ENCODE data around the gene ACACB.

ACACB gene

DNA sequence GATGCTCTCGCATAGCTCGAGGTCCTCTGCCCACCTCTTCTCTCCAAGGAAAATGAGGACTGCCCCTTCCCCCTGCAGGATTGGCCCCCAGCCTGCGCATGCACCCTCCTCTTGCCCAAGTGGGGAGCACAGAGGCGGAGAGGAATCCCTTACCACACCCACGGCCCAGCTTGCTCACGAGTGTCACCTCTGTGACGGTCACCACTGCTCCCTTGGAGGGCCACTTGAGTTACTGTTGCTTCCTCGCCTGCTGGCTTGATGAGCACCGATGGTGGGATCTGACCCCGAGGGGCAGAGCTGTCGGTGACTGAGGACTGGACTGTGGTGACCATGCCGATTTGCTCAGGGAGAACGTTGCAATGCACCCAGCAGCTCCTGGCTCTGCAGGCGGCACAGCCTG, 151.0 kb downstream of the ACACB start:
- H3K9ac ChIP-seq (ENCODE audit: low read length) = no peak overlapping the region
- H3K79me2 ChIP-seq (ENCODE audit: insufficient read depth, low read length) = no peaks in the 10 kb centered on the region
- no peaks in the 10 kb centered on the region for H3F3A ChIP-seq (ENCODE audit: insufficient read depth, low read length)
- no peaks in the 10 kb centered on the region for H3K9me3 ChIP-seq (ENCODE audit: low read length)
- no peak overlapping the region for H3K4me2 ChIP-seq (ENCODE audit: low read length)
- no peak overlapping the region for H3K4me3 ChIP-seq (ENCODE audit: low read depth, low read length, poor library complexity, severe bottlenecking)
- no peaks in the 10 kb centered on the region for H3K9me2 ChIP-seq (ENCODE audit: low read depth, low read length)
- no peak for TF ChIP-seq EZH2 (IDR thresholded peaks at IDR 0.05; ENCODE audit: borderline replicate concordance, low read length)
- TF ChIP-seq, protein P1, sequence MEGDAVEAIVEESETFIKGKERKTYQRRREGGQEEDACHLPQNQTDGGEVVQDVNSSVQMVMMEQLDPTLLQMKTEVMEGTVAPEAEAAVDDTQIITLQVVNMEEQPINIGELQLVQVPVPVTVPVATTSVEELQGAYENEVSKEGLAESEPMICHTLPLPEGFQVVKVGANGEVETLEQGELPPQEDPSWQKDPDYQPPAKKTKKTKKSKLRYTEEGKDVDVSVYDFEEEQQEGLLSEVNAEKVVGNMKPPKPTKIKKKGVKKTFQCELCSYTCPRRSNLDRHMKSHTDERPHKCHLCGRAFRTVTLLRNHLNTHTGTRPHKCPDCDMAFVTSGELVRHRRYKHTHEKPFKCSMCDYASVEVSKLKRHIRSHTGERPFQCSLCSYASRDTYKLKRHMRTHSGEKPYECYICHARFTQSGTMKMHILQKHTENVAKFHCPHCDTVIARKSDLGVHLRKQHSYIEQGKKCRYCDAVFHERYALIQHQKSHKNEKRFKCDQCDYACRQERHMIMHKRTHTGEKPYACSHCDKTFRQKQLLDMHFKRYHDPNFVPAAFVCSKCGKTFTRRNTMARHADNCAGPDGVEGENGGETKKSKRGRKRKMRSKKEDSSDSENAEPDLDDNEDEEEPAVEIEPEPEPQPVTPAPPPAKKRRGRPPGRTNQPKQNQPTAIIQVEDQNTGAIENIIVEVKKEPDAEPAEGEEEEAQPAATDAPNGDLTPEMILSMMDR (IDR thresholded peaks at IDR 0.05; ENCODE audit: low read length) = no peak
- no peaks in the 10 kb centered on the region for H3K27me3 ChIP-seq (ENCODE audit: insufficient read depth, low read length)
- no peak overlapping the region for H3K27ac ChIP-seq (ENCODE audit: low read depth, low read length, poor library complexity, severe bottlenecking)
- no peaks in the 10 kb centered on the region for H3K4me1 ChIP-seq (ENCODE audit: insufficient read depth, low read length, severe bottlenecking)
- H4K20me1 ChIP-seq (ENCODE audit: insufficient read depth, low read length) = no peaks in the 10 kb centered on the region
- no peak overlapping the region for H2AFZ ChIP-seq (ENCODE audit: low read length)
- H3K36me3 ChIP-seq (ENCODE audit: insufficient read depth, low read length) = no peaks in the 10 kb centered on the region

DNA sequence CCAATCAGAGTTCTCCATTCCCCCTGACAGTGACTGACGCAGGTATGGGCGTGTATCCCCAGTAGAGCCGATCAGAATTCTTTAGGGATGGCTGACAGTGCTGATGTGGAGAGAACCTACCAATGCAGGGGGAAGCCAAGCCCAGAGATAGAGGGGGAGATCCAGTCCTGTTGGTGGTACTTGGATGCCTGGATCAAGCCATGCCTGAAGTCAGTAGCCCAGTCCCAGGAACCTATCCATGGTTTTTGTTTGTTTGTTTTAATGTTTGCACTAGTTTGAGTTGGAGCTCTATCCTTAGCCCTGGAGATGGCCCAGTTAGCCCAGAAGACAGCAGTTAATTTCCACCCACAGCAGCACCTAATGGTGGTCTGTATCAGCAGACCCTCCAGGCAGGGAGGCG, 152.5 kb downstream of the ACACB start:
- Histone ChIP-seq H3K9me2 (ENCODE audit: low read depth, low read length) (no peaks in the 10 kb centered on the region), H3K79me2 (ENCODE audit: insufficient read depth, low read length) (no peaks in the 10 kb centered on the region), H2AFZ (ENCODE audit: low read length) (no peak overlapping the region), H3F3A (ENCODE audit: insufficient read depth, low read length) (no peaks in the 10 kb centered on the region), H4K20me1 (ENCODE audit: insufficient read depth, low read length) (no peaks in the 10 kb centered on the region), H3K9me3 (ENCODE audit: low read length) (no peaks in the 10 kb centered on the region), H3K4me3 (ENCODE audit: low read depth, low read length, poor library complexity, severe bottlenecking) (no peak overlapping the region), H3K4me2 (ENCODE audit: low read length) (no peak overlapping the region), H3K27me3 (ENCODE audit: insufficient read depth, low read length) (no peaks in the 10 kb centered on the region), H3K36me3 (ENCODE audit: insufficient read depth, low read length) (no peaks in the 10 kb centered on the region), H3K27ac (ENCODE audit: low read depth, low read length, poor library complexity, severe bottlenecking) (no peak overlapping the region), H3K4me1 (ENCODE audit: insufficient read depth, low read length, severe bottlenecking) (no peaks in the 10 kb centered on the region), H3K9ac (ENCODE audit: low read length) (no peak overlapping the region)
- no peak for TF ChIP-seq EZH2 (IDR thresholded peaks at IDR 0.05; ENCODE audit: borderline replicate concordance, low read length)
- TF ChIP-seq, protein P1 (IDR thresholded peaks at IDR 0.05; ENCODE audit: low read length) = no peak

DNA sequence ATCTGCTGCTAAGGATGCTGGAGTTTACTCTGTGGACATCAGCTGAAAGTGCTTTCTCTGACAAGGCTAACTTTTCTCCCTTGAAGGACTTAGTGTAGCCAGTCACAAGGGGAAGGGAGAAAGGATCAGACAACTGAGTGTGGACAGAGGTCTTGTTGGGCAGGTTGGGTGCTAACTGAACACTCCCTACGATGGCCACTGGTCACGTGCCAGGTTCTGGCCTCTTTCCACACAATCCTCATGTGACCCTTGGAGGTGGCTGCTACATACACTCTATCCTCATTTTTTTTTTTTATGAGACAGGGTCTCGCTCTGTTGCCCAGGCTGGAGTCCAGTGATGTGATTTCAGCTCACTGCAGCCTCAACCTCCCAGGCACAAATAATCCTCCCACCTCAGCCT, 153.0 kb downstream of the ACACB start:
- Histone ChIP-seq H3K36me3 (ENCODE audit: insufficient read depth, low read length) (no peaks in the 10 kb centered on the region), H3K9me2 (ENCODE audit: low read depth, low read length) (no peaks in the 10 kb centered on the region), H3K79me2 (ENCODE audit: insufficient read depth, low read length) (no peaks in the 10 kb centered on the region), H3K4me2 (ENCODE audit: low read length) (no peak overlapping the region), H3K9me3 (ENCODE audit: low read length) (no peaks in the 10 kb centered on the region), H3F3A (ENCODE audit: insufficient read depth, low read length) (no peaks in the 10 kb centered on the region), H3K4me1 (ENCODE audit: insufficient read depth, low read length, severe bottlenecking) (no peaks in the 10 kb centered on the region), H2AFZ (ENCODE audit: low read length) (no peak overlapping the region), H4K20me1 (ENCODE audit: insufficient read depth, low read length) (no peaks in the 10 kb centered on the region), H3K9ac (ENCODE audit: low read length) (no peak overlapping the region), H3K27ac (ENCODE audit: low read depth, low read length, poor library complexity, severe bottlenecking) (no peak overlapping the region), H3K4me3 (ENCODE audit: low read depth, low read length, poor library complexity, severe bottlenecking) (no peak overlapping the region), H3K27me3 (ENCODE audit: insufficient read depth, low read length) (no peaks in the 10 kb centered on the region)
- TF ChIP-seq EZH2 (IDR thresholded peaks at IDR 0.05; ENCODE audit: borderline replicate concordance, low read length) = no peak
- TF ChIP-seq, protein P1 (IDR thresholded peaks at IDR 0.05; ENCODE audit: low read length) = no peak

All from OCI-LY1 (cell line).